Parathyroid adenoma (tissue), 2 donors: ENCODE measurements around the gene CUX1.

Experiments used
- H2AFZ ChIP-seq: fragments of 300-600 bp; sonication (generic); one replicate; pipeline ENCODE4 v1.7.0; 2017; ENCODE audit warnings: antibody characterized with exemption, mild to moderate bottlenecking
- H3K27ac ChIP-seq: fragments of 300-600 bp; sonication (generic); one replicate; pipeline ENCODE4 v1.7.0; 2017
- H3K27me3 ChIP-seq: fragments of 300-600 bp; sonication (generic); one replicate; pipeline ENCODE4 v1.7.0; 2017; ENCODE audit warnings: low read length; ENCODE audit not compliant: control insufficient read depth, insufficient read depth
- H3K36me3 ChIP-seq: fragments of 300-600 bp; sonication (generic); one replicate; pipeline ENCODE4 v1.7.0; 2017; ENCODE audit warnings: low read length; ENCODE audit not compliant: control insufficient read depth, insufficient read depth
- H3K4me1 ChIP-seq: fragments of 300-600 bp; sonication (generic); one replicate; pipeline ENCODE4 v1.7.0; 2017; ENCODE audit warnings: control low read depth
- H3K4me2 ChIP-seq: fragments of 300-600 bp; sonication (generic); one replicate; pipeline ENCODE4 v1.7.0; 2017; ENCODE audit warnings: low read length
- H3K4me3 ChIP-seq: fragments of 300-600 bp; sonication (generic); one replicate; pipeline ENCODE4 v1.7.0; 2017; ENCODE audit warnings: low read depth, low read length
- H3K79me2 ChIP-seq: fragments of 300-600 bp; sonication (generic); one replicate; pipeline ENCODE4 v1.7.0; 2017; ENCODE audit warnings: control low read depth
- H3K9ac ChIP-seq: fragments of 300-600 bp; sonication (generic); one replicate; pipeline ENCODE4 v1.7.0; 2017; ENCODE audit warnings: mild to moderate bottlenecking
- H3K9me3 ChIP-seq: fragments of 300-600 bp; sonication (generic); one replicate; pipeline ENCODE4 v1.7.0; 2017; ENCODE audit warnings: low read length; ENCODE audit not compliant: control insufficient read depth
- CTCF ChIP-seq: fragments of 300-600 bp; sonication (generic); IDR thresholded peaks from one replicate; pipeline ENCODE4 v1.7.0; 2017; ENCODE audit warnings: antibody characterized with exemption, mild to moderate bottlenecking
- donor health status: primary hyperparathyroidism.

CUX1 gene

DNA sequence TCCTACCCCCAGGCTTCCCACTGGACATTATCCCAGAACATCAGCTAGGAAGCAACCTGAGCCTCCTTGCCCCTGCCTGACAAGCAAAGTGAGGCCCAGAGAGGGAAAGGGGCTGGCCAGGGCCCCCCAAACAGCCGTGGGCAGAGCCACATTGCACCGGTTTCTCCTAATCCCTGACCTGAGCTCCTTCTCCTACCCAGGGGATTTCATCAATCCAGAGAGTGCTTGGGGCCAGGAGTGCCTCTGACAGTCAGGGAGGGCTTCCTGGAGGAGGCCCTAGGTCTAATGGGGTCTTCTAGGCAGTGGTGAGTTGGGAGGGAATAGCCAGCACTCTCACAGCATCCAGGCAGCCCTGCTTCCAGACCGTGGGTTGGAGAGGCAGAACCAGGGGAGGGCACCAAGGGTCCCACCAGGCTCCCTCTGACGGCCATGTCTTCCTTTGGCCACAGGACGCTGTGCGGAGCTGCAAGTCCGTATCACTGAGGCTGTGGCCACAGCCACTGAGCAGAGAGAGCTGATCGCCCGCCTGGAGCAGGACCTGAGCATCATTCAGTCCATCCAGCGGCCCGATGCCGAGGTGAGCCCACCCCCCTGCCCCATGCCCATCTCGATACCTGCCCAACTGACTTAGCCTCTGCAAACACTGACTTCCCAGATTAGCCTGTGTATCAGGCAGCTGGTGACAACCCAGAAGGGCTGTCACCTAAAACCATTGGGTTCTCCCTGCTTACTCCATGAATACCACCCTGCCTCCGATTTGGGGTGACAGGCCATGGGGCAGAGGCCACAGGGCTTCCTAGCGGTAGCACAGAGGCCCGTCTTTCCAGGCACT lies 455.7 kb downstream of the CUX1 start:
- H3K36me3 ChIP-seq = no peaks in the 10 kb centered on the region
- no peaks in the 10 kb centered on the region for H3K9me3 ChIP-seq
- H3K27ac ChIP-seq = no peak overlapping the region
- no peak overlapping the region for H2AFZ ChIP-seq
- no peaks in the 10 kb centered on the region for H3K27me3 ChIP-seq
- no peaks in the 10 kb centered on the region for H3K79me2 ChIP-seq
- no peak overlapping the region for H3K4me3 ChIP-seq
- no peak for TF ChIP-seq CTCF
- no peaks in the 10 kb centered on the region for H3K4me1 ChIP-seq
- H3K4me2 ChIP-seq = no peak overlapping the region
- no peak overlapping the region for H3K9ac ChIP-seq

- Histone ChIP-seq H3K27ac (no peak overlapping the region), H3K9me3 (no peaks in the 10 kb centered on the region), H3K4me2 (no peak overlapping the region), H3K27me3 (no peaks in the 10 kb centered on the region), H3K36me3 (no peaks in the 10 kb centered on the region), H3K4me1 (no peaks in the 10 kb centered on the region), H3K9ac (no peak overlapping the region), H3K4me3 (no peak overlapping the region), H3K79me2 (no peaks in the 10 kb centered on the region), H2AFZ (no peak overlapping the region)
- TF ChIP-seq CTCF = no peak
These were observed 456.6 kb downstream of the CUX1 start for GRCh38 chr7:102273749-102274712.

GRCh38 chr7:102275123-102275703 lies 457.8 kb downstream of the CUX1 start:
- H3K27me3 ChIP-seq = no peaks in the 10 kb centered on the region
- no peaks in the 10 kb centered on the region for H3K4me1 ChIP-seq
- no peak for TF ChIP-seq CTCF
- H2AFZ ChIP-seq = no peak overlapping the region
- H3K9me3 ChIP-seq = no peaks in the 10 kb centered on the region
- H3K27ac ChIP-seq = no peak overlapping the region
- no peak overlapping the region for H3K4me3 ChIP-seq
- H3K9ac ChIP-seq = no peak overlapping the region
- no peaks in the 10 kb centered on the region for H3K79me2 ChIP-seq
- no peak overlapping the region for H3K4me2 ChIP-seq
- no peaks in the 10 kb centered on the region for H3K36me3 ChIP-seq

- Histone ChIP-seq H3K9ac (no peak overlapping the region), H3K36me3 (no peaks in the 10 kb centered on the region), H3K4me3 (no peak overlapping the region), H3K4me2 (no peak overlapping the region), H3K4me1 (no peaks in the 10 kb centered on the region), H3K27ac (no peak overlapping the region), H3K79me2 (no peaks in the 10 kb centered on the region), H3K27me3 (no peaks in the 10 kb centered on the region), H3K9me3 (no peaks in the 10 kb centered on the region), H2AFZ (no peak overlapping the region)
- TF ChIP-seq CTCF = no peak
These were observed 460.5 kb downstream of the CUX1 start for GRCh38 chr7:102277901-102278300.
